NCI-H1092 (cell line): Measurements from ENCODE around the gene CFAP46.

Source experiments
- DNase-seq: peaks from one replicate; lab custom pipeline; 2025; lab: John Stamatoyannopoulos, UW

CFAP46 gene

GRCh38 chr10:132861884-132862461 is 80.4 kb downstream of the CFAP46 start:
- no peak for DNase-seq

GRCh38 chr10:132861116-132861691 is 81.2 kb downstream of the CFAP46 start:
- DNase-seq: no peak

GRCh38 chr10:132860532-132860931 is 81.8 kb downstream of the CFAP46 start:
- DNase-seq: no peak

- no peak for DNase-seq
Measured at GRCh38 chr10:132859084-132859855, 83.1 kb downstream of the CFAP46 start.

GRCh38 chr10:132858121-132859081 is 84.0 kb downstream of the CFAP46 start:
- no peak for DNase-seq

GRCh38 chr10:132856869-132857524 is 85.4 kb downstream of the CFAP46 start:
- DNase-seq: no peak

GRCh38 chr10:132855889-132856288 is 86.5 kb downstream of the CFAP46 start:
- no peak for DNase-seq

GRCh38 chr10:132851451-132851850 is 90.9 kb downstream of the CFAP46 start:
- no peak for DNase-seq

GRCh38 chr10:132850896-132851295 is 91.5 kb downstream of the CFAP46 start:
- no peak for DNase-seq

GRCh38 chr10:132850246-132850645 is 92.1 kb downstream of the CFAP46 start:
- no peak for DNase-seq

GRCh38 chr10:132849546-132850031 is 92.8 kb downstream of the CFAP46 start:
- DNase-seq: no peak

- DNase-seq: no peak
Measured at GRCh38 chr10:132848951-132849545, 93.3 kb downstream of the CFAP46 start.

GRCh38 chr10:132848291-132848701 is 94.1 kb downstream of the CFAP46 start:
- DNase-seq: no peak

- no peak for DNase-seq
Measured at GRCh38 chr10:132847856-132848255, 94.5 kb downstream of the CFAP46 start.

- no peak for DNase-seq
Measured at GRCh38 chr10:132847416-132847777, 95.0 kb downstream of the CFAP46 start.

GRCh38 chr10:132846631-132847415 is 95.5 kb downstream of the CFAP46 start:
- DNase-seq: no peak

GRCh38 chr10:132845780-132846595 is 96.4 kb downstream of the CFAP46 start:
- DNase-seq: no peak

- DNase-seq: no peak
Measured at GRCh38 chr10:132845041-132845551, 97.3 kb downstream of the CFAP46 start.
